Stimulated activated CD8-positive, alpha-beta memory T cell treated with anti-CD3 and anti-CD28 coated beads, Interleukin-7, amount 100 ng/mL, for 4 hours (primary cell): ENCODE measurements around the gene CNN1.
"Not testable (repeated sequence)": the region's sequence is repeated elsewhere in the genome, so short reads cannot be mapped to it uniquely, and the experiment has no call there.

Experiments
- DNase-seq, 2 donors: peaks; one replicate each; pipeline ENCODE4 v3.0.0-alpha.2; 2020; ENCODE audit warnings: low read depth in 2 of 2

Gene CNN1

GRCh38 chr19:11599704-11600103, 61.1 kb downstream of the CNN1 start:
- not testable (repeated sequence) for DNase-seq
